ENCODE results near the gene SH3BP2.

- no peak for TF ChIP-seq POLR2AphosphoS5 (IDR thresholded peaks at IDR 0.05; ENCODE audit: borderline replicate concordance, low read depth, low read length)
- TF ChIP-seq EZH2 (IDR thresholded peaks at IDR 0.05), result no peak
Measured at GRCh38 chr4:2848449-2848848, 55.6 kb downstream of the SH3BP2 start.
